GM19455 (cell line): ENCODE measurements around the gene C3.
"Not testable (repeated sequence)": the region's sequence is repeated elsewhere in the genome, so short reads cannot be mapped to it uniquely, and the experiment has no call there.

Source experiments
- ATAC-seq: cut with Tn5 transposase; IDR thresholded peaks from one replicate; pipeline ENCODE4 v1.9.1; 2021; ENCODE audit not compliant: unreplicated experiment

Gene C3

DNA sequence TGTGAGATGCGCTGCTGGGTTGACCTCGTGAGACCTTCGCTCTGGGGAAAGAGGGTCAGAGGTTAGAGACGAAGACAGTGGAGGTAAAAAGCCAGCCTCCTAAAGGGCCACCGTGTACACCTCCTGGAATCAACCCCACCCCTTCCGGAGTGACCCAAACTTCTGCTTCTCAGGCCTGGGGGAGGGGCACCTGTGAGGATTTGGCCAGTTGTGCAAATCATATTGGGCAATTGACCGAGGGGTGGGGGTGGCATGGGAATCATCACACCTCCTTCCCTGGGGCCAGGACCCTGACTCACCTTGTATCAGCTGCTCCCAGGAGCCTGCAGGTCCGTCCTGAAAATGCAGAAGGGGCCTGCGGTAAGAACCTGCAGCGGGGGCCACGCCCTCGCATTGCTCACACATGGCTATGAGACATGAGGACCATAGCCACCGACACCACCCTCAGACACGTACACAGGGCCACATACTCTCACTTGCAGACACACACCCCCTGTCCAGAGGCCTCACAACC, 53.3 kb downstream of the C3 start:
- ATAC-seq: no peak

DNA sequence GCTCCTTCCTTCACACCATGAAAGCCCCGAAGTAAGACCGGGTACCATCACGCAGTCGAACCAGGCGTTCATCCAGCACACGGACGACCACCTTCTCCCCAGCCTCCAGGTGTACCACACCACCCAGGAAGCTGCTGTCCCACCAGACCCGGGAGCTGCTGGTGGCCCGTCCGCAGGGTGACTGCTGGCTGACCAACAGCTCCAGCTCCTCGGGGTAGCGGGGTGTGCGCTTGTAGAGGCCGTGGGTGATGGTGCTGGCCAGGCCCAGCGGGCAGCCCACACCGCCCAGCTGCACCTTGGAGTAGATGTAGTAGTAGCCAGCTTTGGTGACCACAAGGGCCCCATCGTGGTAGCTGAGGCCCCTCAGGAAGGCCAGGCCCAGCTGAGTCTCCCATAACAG, 55.5 kb downstream of the C3 start:
- ATAC-seq: no peak

DNA sequence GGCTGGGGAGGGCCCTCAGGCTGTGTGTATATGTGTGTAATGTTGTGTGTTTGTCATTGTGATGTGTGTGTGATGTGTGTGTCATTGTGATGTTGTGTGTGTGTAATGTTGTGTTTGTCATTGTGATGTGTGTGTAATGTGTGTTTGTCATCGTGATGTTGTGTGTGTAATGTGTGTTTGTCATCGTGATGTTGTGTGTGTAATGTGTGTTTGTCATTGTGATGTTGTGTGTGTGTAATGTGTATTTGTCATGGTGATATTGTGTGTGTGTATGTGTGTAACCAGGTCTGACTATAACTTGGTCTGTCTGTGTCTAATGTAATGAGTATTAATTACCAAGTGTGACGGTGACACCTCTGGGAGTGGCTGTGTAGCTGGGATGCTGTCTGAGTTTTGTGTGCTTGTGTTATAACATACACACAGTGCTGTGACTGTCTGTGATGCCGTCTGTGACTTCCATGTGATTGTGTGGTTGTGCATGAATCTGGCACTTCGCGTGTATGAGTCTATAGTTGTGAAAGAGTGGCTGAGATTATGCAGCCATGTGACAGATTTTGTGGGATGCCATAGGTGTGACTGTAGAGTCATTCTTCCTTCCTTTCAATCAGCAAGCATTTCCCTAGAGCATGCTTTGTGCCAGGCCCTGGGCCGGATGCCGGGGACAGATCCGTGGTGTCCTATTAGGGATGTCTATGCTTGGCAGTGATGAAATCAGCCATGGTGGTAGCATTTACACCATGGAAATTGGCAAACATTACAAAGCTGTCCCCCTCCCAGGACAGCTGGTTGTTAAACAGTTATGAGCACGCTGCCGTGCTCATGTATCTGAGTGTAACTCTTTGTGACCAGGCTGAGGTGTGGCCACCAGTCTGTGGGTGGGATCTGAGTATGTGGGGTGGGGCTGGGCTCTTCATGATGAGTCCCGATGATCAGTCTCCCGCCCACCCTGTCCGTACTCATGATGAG, 56.9 kb downstream of the C3 start:
- ATAC-seq: no peak

DNA sequence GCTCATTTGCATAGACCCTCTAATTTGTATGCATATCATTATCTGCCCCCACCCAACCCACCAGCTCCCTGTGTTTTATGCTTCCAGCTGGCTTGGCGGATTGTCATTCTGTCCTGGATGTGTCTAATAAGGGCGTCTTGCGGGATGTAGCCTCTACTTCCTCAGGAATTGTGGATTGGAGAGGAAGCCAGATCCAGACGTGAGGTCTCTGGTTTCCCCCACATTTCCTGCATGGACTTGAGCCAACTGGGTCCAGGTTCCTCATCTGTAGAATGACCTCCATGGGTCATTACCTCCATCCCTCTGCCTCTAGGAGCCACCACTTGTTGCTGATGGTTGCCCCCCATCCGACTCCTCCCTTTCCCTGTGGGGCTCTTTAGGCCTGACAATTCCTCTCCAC, 57.7 kb downstream of the C3 start:
- ATAC-seq: no peak

DNA sequence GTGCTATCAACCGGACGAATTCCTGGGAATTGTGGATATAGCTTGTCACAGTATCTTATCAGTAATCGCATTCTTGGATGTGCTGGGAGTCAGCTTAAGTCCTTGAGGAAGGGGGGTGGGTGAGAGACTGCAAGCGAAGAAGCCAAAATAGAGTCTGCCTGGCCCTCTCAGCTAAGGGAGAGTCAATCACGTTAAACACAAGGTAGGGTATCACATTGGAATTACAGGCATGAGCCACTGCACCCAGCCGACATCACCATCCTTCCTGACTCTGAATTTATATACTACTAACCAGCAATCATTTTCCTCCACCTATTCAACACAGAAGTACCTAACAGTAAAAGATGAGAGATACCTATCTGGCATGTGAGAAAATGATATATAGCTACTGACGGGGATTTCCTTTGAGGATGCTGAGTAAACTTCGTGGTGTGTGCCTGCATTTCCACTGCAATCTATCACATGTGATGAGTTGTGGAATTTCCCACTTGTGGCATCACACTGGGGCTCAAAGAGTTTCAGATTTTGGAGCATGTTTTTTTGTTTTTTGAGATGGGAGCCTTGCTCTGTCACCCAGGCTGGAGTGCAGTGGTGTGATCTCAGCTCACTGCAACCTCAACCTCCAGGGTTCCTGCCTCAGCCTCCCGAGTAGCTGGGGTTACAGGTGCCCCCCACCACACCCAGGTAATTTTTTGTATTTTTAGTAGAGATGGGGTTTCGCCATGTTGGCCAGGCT, 58.8 kb downstream of the C3 start:
- ATAC-seq: not testable (repeated sequence)

DNA sequence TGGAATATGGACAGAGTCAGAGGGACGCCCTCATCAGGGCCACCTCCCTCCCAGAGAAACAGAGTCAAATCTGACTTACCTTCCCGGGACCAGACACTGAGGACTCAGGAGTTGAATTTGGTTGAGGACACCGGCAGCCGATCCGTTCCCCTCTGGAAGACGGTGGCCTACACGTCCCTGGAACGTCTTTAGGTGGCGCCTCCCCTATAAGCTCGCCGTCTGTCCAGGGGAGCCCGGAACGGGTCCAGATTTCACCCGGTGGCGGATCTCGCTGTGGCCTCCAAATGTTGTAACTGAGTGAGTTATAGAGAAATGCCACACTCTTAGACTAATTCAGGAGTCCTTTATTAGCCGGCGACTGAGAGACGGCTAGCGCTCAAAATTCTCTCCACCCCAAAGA, 59.5 kb downstream of the C3 start:
- ATAC-seq: no peak

DNA sequence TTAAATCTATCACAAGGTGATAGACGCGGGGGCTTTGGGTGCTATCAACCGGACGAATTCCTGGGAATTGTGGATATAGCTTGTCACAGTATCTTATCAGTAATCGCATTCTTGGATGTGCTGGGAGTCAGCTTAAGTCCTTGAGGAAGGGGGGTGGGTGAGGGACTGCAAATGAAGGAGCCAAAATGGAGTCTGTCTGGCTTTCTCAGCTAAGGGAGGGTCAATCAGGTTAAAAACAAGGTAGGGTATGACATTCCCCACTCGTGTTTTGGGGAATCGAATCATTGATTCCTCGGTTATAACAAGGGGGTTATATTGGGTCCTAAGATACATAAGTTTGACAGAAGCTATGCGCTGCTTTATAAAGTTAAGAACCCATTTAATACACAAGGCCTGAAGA, 64.1 kb downstream of the C3 start:
- ATAC-seq: not testable (repeated sequence)

- ATAC-seq: no peak
Measured at GRCh38 chr19:6654347-6655310, 65.8 kb downstream of the C3 start.

DNA sequence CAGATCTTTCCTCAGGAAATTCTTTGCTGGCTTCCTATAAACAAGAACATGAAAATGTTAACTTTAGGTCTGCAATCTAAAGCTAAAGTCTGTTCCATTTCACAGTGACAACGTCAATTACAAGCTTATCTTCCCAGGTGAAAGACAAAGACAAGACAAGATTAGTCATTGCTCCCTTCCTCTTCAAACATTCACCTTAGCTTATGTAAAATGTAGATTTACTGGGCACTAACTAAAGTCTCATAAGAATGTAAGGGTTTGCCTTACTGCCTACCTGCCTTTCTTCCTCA, 67.7 kb downstream of the C3 start:
- ATAC-seq: no peak

GRCh38 chr19:6651965-6652804, 68.3 kb downstream of the C3 start:
- no peak for ATAC-seq

GRCh38 chr19:6649185-6649584, 71.3 kb downstream of the C3 start:
- ATAC-seq: no peak

- ATAC-seq: no peak
Measured at GRCh38 chr19:6648141-6648715, 72.2 kb downstream of the C3 start.

GRCh38 chr19:6644796-6645195, 75.7 kb downstream of the C3 start:
- no peak for ATAC-seq

DNA sequence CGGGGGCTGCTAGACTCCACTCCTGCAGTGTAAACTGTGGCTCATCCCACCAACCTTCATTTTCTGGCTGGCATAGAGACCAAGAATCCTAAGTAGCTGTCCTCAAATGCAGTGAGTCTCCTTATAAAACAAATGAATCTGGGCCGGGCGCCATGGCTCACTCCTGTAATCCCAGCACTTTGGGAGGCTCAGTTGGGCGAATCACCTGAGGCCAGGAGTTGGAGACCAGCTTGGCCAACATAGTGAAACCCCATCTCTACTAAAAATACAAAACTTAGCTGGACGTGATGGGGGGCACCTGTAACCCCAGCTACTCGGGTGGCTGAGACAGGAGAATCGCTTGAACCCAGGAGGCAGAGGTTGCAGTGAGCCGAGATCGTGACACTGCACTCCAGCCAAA, 80.1 kb downstream of the C3 start:
- not testable (repeated sequence) for ATAC-seq

DNA sequence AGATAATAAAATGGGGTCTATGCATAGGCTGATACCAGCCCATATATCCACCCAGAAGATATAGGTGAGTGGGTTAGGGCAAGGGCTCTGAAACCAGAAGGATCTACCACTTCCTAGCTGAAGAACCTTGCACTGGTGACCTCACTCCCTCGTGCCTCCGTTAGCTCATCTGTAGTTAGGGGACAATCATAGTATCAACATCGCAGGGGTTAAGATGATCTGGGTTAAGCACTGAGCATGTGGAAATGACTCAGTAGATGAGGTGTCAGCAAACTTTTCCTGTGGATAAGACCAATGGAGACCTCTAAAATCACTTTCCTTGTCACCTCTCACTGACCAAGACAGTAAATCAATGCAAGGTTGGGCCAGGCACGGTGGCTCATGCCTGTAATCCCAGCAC, 81.0 kb downstream of the C3 start:
- no peak for ATAC-seq

DNA sequence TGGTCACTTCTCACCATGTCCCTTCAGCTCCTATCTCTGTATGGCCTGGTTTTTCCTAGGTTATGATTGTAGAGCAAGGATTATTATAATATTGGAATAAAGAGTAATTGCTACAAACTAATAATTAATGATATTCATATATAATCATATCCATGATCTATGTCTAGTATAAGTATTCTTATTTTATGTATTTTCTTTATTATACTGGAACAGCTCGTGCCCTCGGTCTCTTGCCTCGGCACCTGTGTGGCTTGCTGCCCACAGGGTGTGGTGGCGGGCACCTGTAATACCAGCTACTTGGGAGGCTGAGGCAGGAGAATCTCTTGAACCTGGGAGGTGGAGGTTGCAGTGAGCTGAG, 87.0 kb downstream of the C3 start:
- not testable (repeated sequence) for ATAC-seq

GRCh38 chr19:6632747-6633455, 87.5 kb downstream of the C3 start:
- ATAC-seq: not testable (repeated sequence)

DNA sequence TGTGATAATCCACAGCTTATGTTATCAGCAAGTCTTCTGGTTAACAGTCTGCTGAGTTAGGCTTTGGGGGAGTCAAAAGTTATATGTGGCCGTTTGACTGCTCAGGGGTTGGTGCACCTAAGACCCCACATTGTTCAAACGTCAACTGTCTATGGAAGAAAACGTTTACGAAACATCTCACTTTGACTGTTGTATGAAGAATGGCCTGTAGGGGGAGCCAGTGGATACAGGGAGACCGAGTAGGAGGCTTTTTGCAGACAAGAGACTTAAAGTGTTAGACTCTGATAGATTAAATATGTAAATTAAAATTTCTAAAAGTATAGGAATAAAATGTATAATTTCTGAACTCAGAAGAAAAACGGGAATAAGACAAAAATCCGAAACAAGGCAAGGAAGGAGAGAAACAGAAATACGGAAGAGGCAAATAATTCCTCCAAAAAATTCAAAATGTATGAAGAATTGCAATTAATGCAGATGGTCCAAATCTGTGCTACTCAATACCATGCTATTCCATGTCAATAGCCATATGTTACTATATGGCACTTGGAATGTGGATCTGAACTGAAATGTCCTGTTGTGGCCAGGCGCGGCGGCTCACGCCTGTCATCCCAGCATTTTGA, 88.3 kb downstream of the C3 start:
- no peak for ATAC-seq
